GM18507 (cell line): ENCODE data around the gene LRSAM1.

Source experiments
- DNase-seq: peaks from one replicate; pipeline ENCODE4 v3.0.0; 2011; ENCODE audit warnings: low read depth; ENCODE audit not compliant: insufficient read length; ENCODE audit errors: extremely low spot score
- FAIRE-seq: peaks from 2 replicates; lab custom pipeline; 2011; peaks lifted over from hg19 to GRCh38; lab: Jason Lieb, UNC

Gene LRSAM1

GRCh38 chr9:127506814-127507750 is 55.8 kb downstream of the LRSAM1 start:
- DNase-seq (no peak), FAIRE-seq (no peak)

- FAIRE-seq (no peak), DNase-seq (no peak)
These were observed 56.7 kb downstream of the LRSAM1 start for GRCh38 chr9:127507751-127508648.

DNA sequence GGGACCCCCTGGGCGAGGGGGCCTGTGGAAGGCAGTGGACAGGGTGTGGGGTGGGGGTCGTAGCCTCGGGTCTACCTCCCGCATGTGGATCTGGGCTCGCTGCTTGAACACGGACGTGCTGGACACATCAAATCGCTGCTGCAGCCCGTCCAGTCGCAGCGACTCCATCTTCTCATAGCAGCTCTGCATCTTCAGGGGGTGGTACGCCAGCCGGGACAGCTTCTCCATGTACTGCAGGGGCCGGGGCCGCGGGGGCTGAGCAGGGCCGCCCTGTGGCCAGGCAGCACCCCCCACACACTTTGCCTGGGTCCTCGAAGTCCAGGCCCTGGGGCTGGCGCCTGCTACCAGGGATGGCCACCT is 57.6 kb downstream of the LRSAM1 start:
- FAIRE-seq (no peak), DNase-seq (no peak)

GRCh38 chr9:127509261-127509954 is 58.1 kb downstream of the LRSAM1 start:
- DNase-seq (no peak), FAIRE-seq (no peak)

- DNase-seq: no peak
- FAIRE-seq: no peak
These were observed 58.6 kb downstream of the LRSAM1 start for GRCh38 chr9:127509955-127510299.

DNA sequence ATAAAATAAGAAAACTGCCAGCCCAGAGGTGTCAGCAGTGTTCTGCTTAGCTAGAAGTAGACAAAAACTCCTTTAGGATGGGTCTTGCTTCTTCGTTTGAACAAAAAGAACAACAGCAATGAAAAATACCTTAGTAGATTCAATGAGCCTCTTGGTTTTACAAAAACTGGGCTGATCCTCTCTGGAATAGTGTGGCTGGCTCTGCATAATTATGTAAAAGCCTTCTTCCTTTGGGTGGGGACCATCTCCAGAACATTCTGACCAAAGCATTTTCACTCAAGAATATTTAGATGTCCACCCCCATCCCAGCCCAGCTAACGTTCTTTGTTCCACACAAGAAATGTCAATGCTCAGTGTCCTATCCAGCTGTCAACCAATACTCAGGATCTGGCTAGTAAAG is 63.2 kb downstream of the LRSAM1 start:
- FAIRE-seq (no peak), DNase-seq (no peak)

- FAIRE-seq (no peak), DNase-seq (no peak)
These were observed 65.7 kb downstream of the LRSAM1 start for GRCh38 chr9:127516835-127517607.

GRCh38 chr9:127517620-127518019 is 66.3 kb downstream of the LRSAM1 start:
- DNase-seq: no peak
- FAIRE-seq: no peak

DNA sequence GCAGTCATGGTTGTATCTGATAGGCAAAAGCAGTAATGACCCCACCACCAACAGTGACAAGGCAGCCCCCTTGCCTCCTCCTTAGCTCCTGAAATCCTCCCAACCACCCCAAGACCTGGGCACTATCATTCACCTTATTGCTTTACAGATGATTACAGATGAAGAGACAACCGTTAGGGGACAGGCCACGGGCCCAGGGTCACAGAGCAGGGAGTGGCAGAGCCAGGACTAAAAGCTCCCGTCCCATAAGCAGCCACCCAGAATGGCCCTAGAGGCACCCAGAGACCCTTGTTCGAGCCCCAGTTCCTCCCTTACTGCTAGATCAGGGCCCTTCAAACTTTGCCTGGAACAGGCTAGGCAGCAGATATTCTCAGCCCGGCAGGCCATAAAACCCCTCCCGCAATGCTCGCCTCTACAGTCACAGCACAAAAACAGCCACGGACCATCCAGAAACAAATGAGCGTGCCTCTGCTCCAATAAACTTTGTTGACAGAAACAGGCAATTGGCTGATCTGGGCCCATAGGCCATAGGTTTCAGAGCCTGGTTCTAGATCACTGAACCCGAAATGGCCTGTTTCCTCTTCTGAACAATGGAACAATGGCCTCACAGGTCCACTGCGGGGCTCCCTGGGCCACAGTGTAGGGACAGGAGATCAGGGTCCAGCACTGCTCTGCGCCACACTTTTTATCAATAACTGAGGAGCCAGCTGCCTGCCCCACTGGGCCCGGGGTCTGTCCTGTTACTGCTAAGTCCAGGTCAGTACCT is 67.0 kb downstream of the LRSAM1 start:
- FAIRE-seq (no peak), DNase-seq (no peak)

DNA sequence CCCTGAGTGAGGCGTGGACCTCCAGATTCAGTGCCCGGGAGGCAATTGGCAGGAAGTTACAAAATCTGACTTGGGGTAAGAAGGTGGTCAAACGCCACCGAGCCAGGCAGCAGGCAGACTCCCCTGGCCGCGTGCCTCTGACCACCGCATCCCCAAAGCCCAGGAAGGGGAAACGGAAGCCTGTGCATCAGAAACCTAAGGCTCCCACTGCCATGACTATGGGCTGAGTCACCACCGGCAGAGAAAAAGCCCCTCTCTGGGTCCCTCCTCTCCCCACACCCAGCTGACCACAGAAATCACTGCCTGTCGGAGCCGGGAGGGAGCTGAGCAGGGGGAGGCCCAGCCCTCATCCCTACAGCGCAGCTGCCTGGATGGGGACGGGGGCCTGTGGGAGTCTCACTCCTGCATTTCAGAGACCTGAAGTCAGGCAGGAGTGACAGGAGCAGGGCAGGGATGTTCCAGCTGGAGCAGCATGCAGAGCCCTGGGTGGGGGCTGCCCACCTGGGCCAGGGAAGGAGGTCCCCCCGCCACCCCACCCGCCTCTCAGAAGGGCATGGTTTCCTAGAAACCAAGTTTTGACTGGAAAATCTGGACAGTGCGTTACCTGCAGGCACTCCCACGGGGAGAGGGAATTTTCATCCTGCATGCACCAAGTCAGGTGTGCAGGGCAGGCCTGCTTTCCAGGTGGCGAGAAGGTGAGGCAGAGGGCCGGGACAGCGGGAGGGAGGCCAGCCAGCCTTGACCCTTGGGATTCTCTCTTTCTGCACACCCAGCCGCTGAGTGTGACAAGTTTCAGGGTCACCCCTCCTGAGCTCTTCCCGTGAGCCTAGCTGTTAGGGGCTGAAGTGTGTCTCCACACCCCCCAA is 68.2 kb downstream of the LRSAM1 start:
- FAIRE-seq: no peak
- no peak for DNase-seq

DNA sequence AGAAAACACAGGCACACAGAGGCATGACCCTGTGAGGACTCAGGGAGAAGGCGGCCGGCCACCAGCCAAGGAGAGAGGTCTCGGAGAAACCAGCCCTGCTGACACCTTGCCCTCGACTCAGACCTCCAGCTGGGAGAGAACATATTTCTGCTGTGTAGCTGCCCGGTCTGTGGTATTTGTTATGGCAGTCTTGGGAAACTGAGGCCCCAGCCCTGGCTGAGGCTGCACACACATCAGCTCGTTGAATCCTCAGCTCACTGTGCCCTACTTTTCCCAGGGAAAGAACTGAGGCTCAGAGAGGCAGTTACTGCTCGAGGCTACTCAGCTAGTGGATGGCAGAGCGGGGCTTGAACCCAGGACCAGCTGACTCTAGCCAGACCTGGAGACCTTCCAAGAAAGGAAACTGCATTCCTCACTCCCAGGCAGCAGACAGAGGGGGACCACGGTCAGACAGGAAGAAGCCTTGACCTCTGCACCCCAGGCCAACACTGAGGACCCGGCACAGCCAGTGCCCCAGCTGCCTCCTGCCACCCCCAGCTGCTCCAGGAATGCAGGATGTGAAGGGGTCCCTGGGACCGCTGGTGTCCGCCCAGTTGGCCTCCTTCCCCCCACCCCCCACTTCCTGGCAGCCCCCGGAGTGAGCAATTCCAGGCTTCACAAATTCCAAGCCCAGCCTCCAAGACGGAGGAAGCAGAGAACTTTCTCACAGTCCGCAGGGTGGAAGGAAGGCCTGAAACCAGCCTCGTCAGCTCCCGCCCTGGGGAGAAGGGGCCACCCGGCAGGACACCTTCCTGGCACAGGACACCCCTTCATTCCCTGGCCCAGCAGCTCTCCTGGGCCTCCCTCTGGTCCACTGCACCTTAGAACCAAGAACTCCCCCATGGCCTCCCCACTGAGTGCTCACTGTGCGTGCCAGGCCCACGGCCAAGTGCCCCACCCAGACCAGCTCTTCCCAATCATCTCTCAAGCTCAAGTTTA is 69.9 kb downstream of the LRSAM1 start:
- DNase-seq (no peak), FAIRE-seq (no peak)

GRCh38 chr9:127521919-127522304 is 70.6 kb downstream of the LRSAM1 start:
- DNase-seq (no peak), FAIRE-seq (no peak)

- DNase-seq (no peak), FAIRE-seq (no peak)
These were observed 71.4 kb downstream of the LRSAM1 start for GRCh38 chr9:127522727-127523126.

DNA sequence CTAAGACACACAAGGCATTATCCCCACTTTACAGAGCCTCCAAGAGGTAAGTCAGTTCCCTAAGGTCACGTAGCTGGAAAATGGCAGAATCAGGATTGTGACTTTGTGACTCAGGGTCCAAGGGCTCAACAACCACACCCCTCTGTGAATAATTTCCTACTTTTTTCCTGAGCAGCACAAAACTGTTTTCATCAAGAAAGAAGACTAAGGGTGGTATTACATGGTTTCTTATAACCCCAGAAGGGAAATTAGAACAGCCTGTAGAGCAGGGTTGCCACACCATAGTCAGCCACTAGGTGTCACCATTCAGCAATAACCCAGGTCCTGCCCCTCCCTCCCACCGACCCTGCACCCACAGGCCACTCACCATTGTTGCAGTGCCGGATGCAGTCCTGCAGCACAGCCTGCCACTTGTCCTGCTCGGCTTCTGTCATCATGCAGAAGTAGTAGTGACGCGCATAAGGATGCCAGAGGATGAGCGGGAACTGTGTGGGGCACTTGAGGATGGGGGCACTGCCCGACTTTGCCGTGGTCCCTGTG is 72.1 kb downstream of the LRSAM1 start:
- FAIRE-seq: no peak
- DNase-seq: no peak

DNA sequence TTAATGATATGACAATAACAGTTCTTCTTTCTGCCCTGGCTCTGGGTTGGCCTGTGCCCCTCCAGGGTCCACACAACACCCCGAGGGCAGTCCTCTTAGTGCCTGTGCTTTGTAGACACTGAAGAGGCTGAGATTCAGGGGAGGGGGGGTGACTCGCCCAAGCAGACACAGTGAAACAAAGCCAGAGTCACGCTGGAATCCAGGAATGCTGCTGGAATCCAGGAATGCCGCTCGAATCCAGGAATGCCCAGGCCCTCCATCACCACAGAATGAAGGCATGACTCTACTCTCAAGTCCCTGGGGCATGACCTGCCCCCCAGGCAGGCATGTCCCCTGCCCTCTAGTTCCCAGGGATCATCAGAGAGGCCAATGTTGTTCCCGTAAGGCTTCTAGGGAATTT is 73.1 kb downstream of the LRSAM1 start:
- DNase-seq: no peak
- FAIRE-seq: no peak

- FAIRE-seq: no peak
- no peak for DNase-seq
These were observed 74.3 kb downstream of the LRSAM1 start for GRCh38 chr9:127525401-127526188.
